Natural killer cell (primary cell): Measurements from ENCODE around the gene OR2W3. TPM values are rescaled to one million over a fixed set of nuclear protein-coding genes. Genes with fewer than 3 reads are reported as not detected.
A peak's percentile ranks its signal among the peaks of the same experiment; 100 is the strongest.

Experiments used
- ATAC-seq, 3 donors: fragments of 150-1000 bp in 2 of 3; fragments of 200-7000 bp in 1 of 3; cut with Tn5 transposase; 1 replicate in 1 of 3; 2 replicates in 2 of 3; pipeline ENCODE4 v1.10.0; 2021; ENCODE audit warnings: mild to moderate bottlenecking in 2 of 3, moderate library complexity in 2 of 3
- DNase-seq, 2 donors: peaks; one replicate each; pipeline versions ENCODE4 v3.0.0 to v3.0.0-alpha.2; 2013 to 2021; ENCODE audit warnings: mixed read lengths in 1 of 2
- H3K27ac ChIP-seq: one replicate; pipeline ENCODE4 v1.5.1; 2013; ENCODE audit warnings: mild to moderate bottlenecking, low read length
- H3K27me3 ChIP-seq: one replicate; pipeline ENCODE4 v1.6.1; 2013; ENCODE audit warnings: low read length; ENCODE audit not compliant: control insufficient read depth, insufficient read depth
- H3K36me3 ChIP-seq: one replicate; pipeline ENCODE4 v1.6.1; 2013; ENCODE audit warnings: low read length; ENCODE audit not compliant: control insufficient read depth, insufficient read depth
- H3K4me1 ChIP-seq: one replicate; pipeline ENCODE4 v1.6.1; 2013; ENCODE audit warnings: low read length; ENCODE audit not compliant: control insufficient read depth, insufficient read depth
- H3K4me3 ChIP-seq: one replicate; pipeline ENCODE4 v1.5.1; 2013; ENCODE audit warnings: low read length
- H3K9me3 ChIP-seq: one replicate; pipeline ENCODE4 v1.6.1; 2013; ENCODE audit warnings: low read length; ENCODE audit not compliant: control insufficient read depth, insufficient read depth
- H3K27ac Mint-ChIP-seq, 2 donors: one replicate each; pipeline ENCODE4 v1.8.0; 2022; ENCODE audit warnings: mild to moderate bottlenecking in 2 of 2, mixed read lengths in 2 of 2, moderate library complexity in 1 of 2
- H3K27me3 Mint-ChIP-seq, 2 donors: one replicate each; pipeline ENCODE4 v1.8.0; 2022; ENCODE audit warnings: low read depth in 2 of 2, mixed read lengths in 2 of 2
- H3K36me3 Mint-ChIP-seq: one replicate; pipeline ENCODE4 v1.8.0; 2022; ENCODE audit warnings: mixed read lengths
- H3K4me1 Mint-ChIP-seq, 2 donors: one replicate each; pipeline ENCODE4 v1.8.0; 2022; ENCODE audit warnings: mixed read lengths in 2 of 2
- H3K4me3 Mint-ChIP-seq: one replicate; pipeline ENCODE4 v1.8.0; 2022; ENCODE audit warnings: mild to moderate bottlenecking, moderate library complexity, mixed read lengths
- H3K9me3 Mint-ChIP-seq, 2 donors: one replicate each; pipeline ENCODE4 v1.8.0; 2022; ENCODE audit warnings: mixed read lengths in 2 of 2
- CTCF ChIP-seq: fragments of 200-600 bp; IDR thresholded peaks from one replicate; pipeline ENCODE4 v1.8.0; 2022; ENCODE audit warnings: antibody characterized with exemption
- WGBS: methylation state at CpG from one replicate; pipeline ENCODE4 v1.1.7; 2013; ENCODE audit warnings: missing lambda C conversion rate; ENCODE audit not compliant: insufficient coverage; 5-methylcytosine and 5-hydroxymethylcytosine counted together
- intact Hi-C: fragments of 100-400 bp; cut with micrococcal nuclease; formaldehyde crosslinking; loops from one replicate; pipeline ENCODE4 v1.14.2; 2022
- total RNA-seq, 4 donors: library from RNA; stranded (reverse); fragments of 120-200 nt in 1 of 4; gene quantifications; one replicate each; pipeline versions ENCODE4 v1.2.3 to v1.2.4, GENCODE V29; 2013 to 2022

The OR2W3 gene
- total RNA-seq = 1 to 10 TPM in 1 of 3 donors, under 1 TPM in 2; 0.41 to 1.0 (median 0.65) TPM
- 1.4 TPM for total RNA-seq (2013)

GRCh38 chr1:247895163-247895637, at the start of gene OR2W3:
Gene OR2W3, plus strand, starts transcription at chr1:247895587. Its CDS starts 0 bp downstream, at chr1:247895587.
- Mint-ChIP-seq H3K27ac (no peak within 1 kb of the TSS), H3K36me3 (no peaks in the 10 kb centered on the region), H3K27me3 (no peaks in the 10 kb centered on the region), H3K9me3 (peaks cover 0 to 12% of the 10 kb centered on the region in 2 donors), H3K4me3 (peak within 1 kb of the TSS; percentile 47), H3K4me1 (peaks cover 3 to 16% of the 10 kb centered on the region in 2 donors)
- Histone ChIP-seq H3K36me3 (no peaks in the 10 kb centered on the region), H3K27ac (no peak within 1 kb of the TSS), H3K27me3 (no peaks in the 10 kb centered on the region), H3K4me3 (no peak within 1 kb of the TSS), H3K4me1 (no peaks in the 10 kb centered on the region), H3K9me3 (peaks cover 7% of the 10 kb centered on the region)
- DNase-seq = no peak
- no peak for ATAC-seq
- WGBS = 0% methylated on average over 1 of the region's 2 CpGs
- intact Hi-C loops = no loop called here
- TF ChIP-seq CTCF = no peak

DNA sequence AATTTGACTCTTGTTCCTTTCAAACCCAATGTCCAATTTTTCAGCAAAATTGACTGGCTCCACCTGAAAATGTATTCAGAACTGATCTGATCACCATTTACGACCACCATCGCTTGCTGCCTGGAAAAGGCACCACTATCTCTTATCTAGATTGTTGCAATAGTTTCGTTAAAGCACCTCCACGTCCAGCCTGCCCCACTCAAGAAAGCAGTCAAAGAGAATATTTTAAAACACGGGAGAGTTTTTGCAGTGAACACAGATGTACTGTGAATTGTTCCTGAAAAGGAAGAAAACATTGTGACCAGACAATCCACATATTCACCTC, 49.7 kb upstream of the OR2W3 start:
- Mint-ChIP-seq H3K4me1 (no peaks in the 10 kb centered on the region), H3K4me3 (no peak overlapping the region), H3K27me3 (no peaks in the 10 kb centered on the region), H3K27ac (no peak overlapping the region), H3K9me3 (no peaks in the 10 kb centered on the region), H3K36me3 (no peaks in the 10 kb centered on the region)
- Histone ChIP-seq H3K27ac (no peak overlapping the region), H3K4me3 (no peak overlapping the region), H3K36me3 (no peaks in the 10 kb centered on the region), H3K9me3 (no peaks in the 10 kb centered on the region), H3K4me1 (no peaks in the 10 kb centered on the region), H3K27me3 (no peaks in the 10 kb centered on the region)
- no peak for ATAC-seq
- 94% methylated on average over 5 of the region's 5 CpGs for WGBS
- no peak for TF ChIP-seq CTCF
- intact Hi-C loops = no loop called here
- no peak for DNase-seq

DNA sequence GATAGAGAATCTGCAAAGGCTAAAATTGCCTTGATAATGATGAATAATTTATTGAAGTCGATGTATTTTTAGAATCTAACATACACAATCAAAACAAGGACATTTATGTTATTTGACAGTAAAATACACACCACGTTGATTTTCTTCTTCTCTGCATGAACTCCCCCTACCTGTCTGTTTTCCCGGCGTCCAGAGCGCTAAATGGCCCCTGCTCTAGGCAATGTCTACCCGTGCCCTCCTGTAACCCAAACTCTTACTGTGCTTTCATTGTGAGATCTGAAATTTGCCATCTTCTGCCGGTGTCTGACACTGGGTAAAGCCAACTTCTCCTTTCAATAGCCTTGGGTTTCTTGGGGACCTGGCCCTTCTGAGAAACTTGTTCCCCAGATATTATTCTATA, 47.0 kb upstream of the OR2W3 start:
- Histone ChIP-seq H3K4me1 (no peaks in the 10 kb centered on the region), H3K36me3 (no peaks in the 10 kb centered on the region), H3K27ac (no peak overlapping the region), H3K9me3 (no peaks in the 10 kb centered on the region), H3K27me3 (no peaks in the 10 kb centered on the region), H3K4me3 (no peak overlapping the region)
- TF ChIP-seq CTCF = no peak
- no peak overlapping the region for H3K27ac Mint-ChIP-seq
- intact Hi-C loops = no loop called here
- 92% methylated on average over 7 of the region's 7 CpGs for WGBS
- no peaks in the 10 kb centered on the region for H3K36me3 Mint-ChIP-seq
- no peaks in the 10 kb centered on the region for H3K4me1 Mint-ChIP-seq
- peaks cover 6 to 7% of the 10 kb centered on the region in 2 donors for H3K27me3 Mint-ChIP-seq
- DNase-seq (no peak), ATAC-seq (no peak)
- H3K9me3 Mint-ChIP-seq = peaks cover 0 to 2% of the 10 kb centered on the region in 2 donors
- H3K4me3 Mint-ChIP-seq = no peak overlapping the region

GRCh38 chr1:247849616-247850015, 45.8 kb upstream of the OR2W3 start:
- Mint-ChIP-seq H3K9me3 (peaks cover 0 to 2% of the 10 kb centered on the region in 2 donors), H3K27me3 (peaks cover 7% of the 10 kb centered on the region in 2 donors), H3K4me3 (no peak overlapping the region), H3K36me3 (no peaks in the 10 kb centered on the region), H3K27ac (no peak overlapping the region), H3K4me1 (no peaks in the 10 kb centered on the region)
- Histone ChIP-seq H3K27me3 (no peaks in the 10 kb centered on the region), H3K4me1 (no peaks in the 10 kb centered on the region), H3K36me3 (no peaks in the 10 kb centered on the region), H3K9me3 (no peaks in the 10 kb centered on the region), H3K4me3 (no peak overlapping the region), H3K27ac (no peak overlapping the region)
- intact Hi-C loops = no loop called here
- WGBS = no CpG with 5 or more reads among the region's 1 CpG
- ATAC-seq = no peak
- DNase-seq = no peak
- TF ChIP-seq CTCF = no peak
